HG02852 (cell line): Measurements from ENCODE around the gene PAFAH1B2.

Source experiments
- ATAC-seq: cut with Tn5 transposase; IDR thresholded peaks from one replicate; pipeline ENCODE4 v1.9.1; 2021; ENCODE audit warnings: mild to moderate bottlenecking, moderate library complexity; ENCODE audit not compliant: unreplicated experiment

PAFAH1B2 gene

GRCh38 chr11:117219455-117219854 lies 75.4 kb downstream of the PAFAH1B2 start:
- ATAC-seq = no peak

- no peak for ATAC-seq
These were observed 75.9 kb downstream of the PAFAH1B2 start for GRCh38 chr11:117219995-117220394.

GRCh38 chr11:117220568-117220967 lies 76.5 kb downstream of the PAFAH1B2 start:
- ATAC-seq = no peak

GRCh38 chr11:117220999-117221774 lies 77.1 kb downstream of the PAFAH1B2 start:
- ATAC-seq = no peak

GRCh38 chr11:117221775-117222517 lies 77.9 kb downstream of the PAFAH1B2 start:
- ATAC-seq = no peak

- ATAC-seq = no peak
These were observed 79.1 kb downstream of the PAFAH1B2 start for GRCh38 chr11:117222991-117223740.

- ATAC-seq = no peak
These were observed 79.9 kb downstream of the PAFAH1B2 start for GRCh38 chr11:117223741-117224689.

- no peak for ATAC-seq
These were observed 81.6 kb downstream of the PAFAH1B2 start for GRCh38 chr11:117225553-117226170.
